Transverse colon (tissue), 4 donors: ENCODE results near the gene ERC2. TPM values are rescaled to one million over a fixed set of nuclear protein-coding genes. Genes with fewer than 3 reads are reported as not detected.

Source experiments
- DNase-seq: peaks from one replicate; pipeline ENCODE4 v3.0.0-alpha.2; 2019
- H3K27ac ChIP-seq, 4 donors: fragments of 200-600 bp; sonication (generic); 2 replicates each; pipeline ENCODE4 v1.5.1; 2016 to 2018; ENCODE audit warnings: inconsistent platforms in 4 of 4
- H3K27me3 ChIP-seq: fragments of 200-600 bp; sonication (generic); 2 replicates; pipeline ENCODE4 v1.5.1; 2017; ENCODE audit warnings: inconsistent platforms
- H3K36me3 ChIP-seq, 4 donors: fragments of 200-600 bp; sonication (generic); 2 replicates each; pipeline ENCODE4 v1.5.1; 2017 to 2019; ENCODE audit warnings: inconsistent platforms in 4 of 4
- H3K4me1 ChIP-seq, 4 donors: fragments of 200-600 bp; sonication (generic); 2 replicates each; pipeline ENCODE4 v1.5.1; 2017 to 2020; ENCODE audit warnings: inconsistent platforms in 4 of 4
- H3K4me3 ChIP-seq, 4 donors: fragments of 200-600 bp; sonication (generic); 1 replicate in 1 of 4; 2 replicates in 3 of 4; pipeline versions ENCODE4 v1.5.1 to v1.6.1; 2017 to 2019; ENCODE audit warnings: inconsistent platforms in 4 of 4
- H3K9me3 ChIP-seq, 2 donors: fragments of 200-600 bp; sonication (generic); 2 replicates each; pipeline ENCODE4 v1.5.1; 2017 to 2019; ENCODE audit warnings: inconsistent platforms in 2 of 2
- EP300 ChIP-seq: sonication (generic); formaldehyde crosslinking; IDR thresholded peaks from one replicate; pipeline ENCODE4 v1.6.1; 2017; ENCODE audit warnings: antibody characterized with exemption, low read depth
- POLR2A ChIP-seq: fragments of 450-650 bp; IDR thresholded peaks from one replicate; pipeline ENCODE4 v1.6.1; 2016; ENCODE audit warnings: antibody characterized with exemption, mild to moderate bottlenecking, moderate library complexity
- POLR2AphosphoS5 ChIP-seq, 3 donors: sonication (generic); formaldehyde crosslinking; IDR thresholded peaks; one replicate each; pipeline ENCODE4 v1.6.1; 2016; ENCODE audit warnings: antibody characterized with exemption in 3 of 3
- WGBS, 2 donors: methylation state at CpG; one replicate each; pipeline ENCODE4 v1.1.5; 2018; ENCODE audit warnings: low coverage in 1 of 2; 5-methylcytosine and 5-hydroxymethylcytosine counted together
- in situ Hi-C, 4 donors: fragments of 200-750 bp; cut with MboI; loops; one replicate each; pipeline versions ENCODE4 v1.15.0 to v1.15.1; 2017; ENCODE audit warnings: low sequenced_read_pairs in 3 of 4, low pct_ligation_motif_present in 1 of 4, low pct_unique_long_range_greater_than_20kb in 1 of 4
- intact Hi-C: fragments of 100-400 bp; cut with DNase I; formaldehyde crosslinking; loops from one replicate; pipeline ENCODE4 v1.15.1; 2023; ENCODE audit warnings: low total_unique reads
- total RNA-seq, 4 donors: library from RNA; depleted of rRNA; stranded (reverse); fragments of >200 nt; gene quantifications; one replicate each; pipeline ENCODE4 v1.1.0, GENCODE V29; 2016
- TF ChIP-seq, protein P1 (sequence below), 5 experiments: fragments of 200-600 bp in 3 of 5; fragments of 450-650 bp in 2 of 5; sonication (generic) in 3 of 5; IDR thresholded peaks; 1 replicate in 2 of 5; 2 replicates in 3 of 5; pipeline ENCODE4 v1.5.1; 2016 to 2017; ENCODE audit warnings: antibody characterized with exemption in 5 of 5, inconsistent platforms in 3 of 5, mild to moderate bottlenecking in 2 of 5, moderate library complexity in 1 of 5

ERC2 gene
- total RNA-seq, 4 donors from 2014 or later = 0.41 to 1.3 TPM; not detected in 2

DNA sequence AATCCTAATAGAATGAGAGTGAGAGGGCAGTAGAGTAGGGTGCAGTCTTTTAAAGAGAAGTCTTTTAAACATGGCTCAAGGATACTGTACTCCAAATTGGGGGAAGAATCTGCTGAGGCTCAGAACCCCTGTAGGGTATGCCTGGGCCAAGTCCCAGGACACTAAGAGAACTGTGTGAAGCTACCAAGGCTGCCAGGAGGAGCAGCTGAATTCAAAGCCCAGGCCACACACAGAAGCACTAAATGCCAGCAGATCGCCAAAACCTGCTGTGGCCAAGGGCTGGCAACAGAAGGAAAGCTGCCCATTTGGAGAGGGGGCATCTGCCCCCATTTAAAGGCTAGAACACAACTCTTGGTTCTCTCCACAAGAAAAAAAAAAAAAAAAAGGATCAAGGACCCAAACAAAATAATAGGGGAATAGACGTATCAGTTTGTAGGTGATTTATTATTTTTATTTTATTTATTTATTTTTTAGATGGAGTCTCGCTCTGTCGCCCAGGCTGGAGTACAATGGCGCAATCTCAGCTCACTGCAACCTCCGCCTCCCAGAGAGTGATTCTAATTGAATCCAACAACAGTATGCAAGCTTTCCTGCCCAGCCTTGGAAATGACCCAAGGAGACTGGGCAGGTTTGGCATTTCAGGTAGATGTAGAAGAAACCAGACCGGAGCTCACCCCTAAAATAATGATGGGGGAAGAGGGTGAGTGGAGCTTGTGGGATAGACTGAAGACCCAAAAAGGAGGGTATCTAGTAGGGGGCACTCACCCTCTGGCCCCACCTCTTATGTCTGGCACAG, 702.2 kb downstream of the ERC2 start:
- in situ Hi-C loops = no loop called here

DNA sequence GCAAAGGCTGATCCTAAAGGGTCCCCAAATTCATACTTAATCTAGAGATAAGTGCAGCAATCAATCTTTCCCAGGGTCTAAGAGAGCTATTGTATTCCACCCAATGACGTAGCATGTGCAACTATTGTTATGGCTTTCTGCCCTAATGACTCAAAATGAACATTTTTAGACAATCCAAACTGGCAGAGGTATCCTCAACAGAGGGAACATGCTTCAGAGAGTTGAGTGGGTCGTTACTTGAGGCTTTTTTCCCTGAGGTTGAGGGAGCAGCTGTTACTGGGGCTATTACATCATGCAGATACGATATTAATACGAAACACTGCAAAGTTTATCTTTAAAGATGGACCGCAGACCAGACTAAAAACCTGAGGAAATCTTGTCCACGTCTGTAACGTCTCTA, 702.9 kb downstream of the ERC2 start:
- no peak overlapping the region for H3K4me3 ChIP-seq
- in situ Hi-C loops (no loop called here), intact Hi-C loops (no loop called here)
- H3K9me3 ChIP-seq = no peaks in the 10 kb centered on the region
- DNase-seq = no peak
- 76 to 77% methylated on average over 7 of the region's 7 CpGs for WGBS, 2 donors
- H3K27ac ChIP-seq = no peak overlapping the region
- no peaks in the 10 kb centered on the region for H3K4me1 ChIP-seq
- H3K27me3 ChIP-seq = no peaks in the 10 kb centered on the region
- TF ChIP-seq POLR2A = no peak
- TF ChIP-seq, protein P1, sequence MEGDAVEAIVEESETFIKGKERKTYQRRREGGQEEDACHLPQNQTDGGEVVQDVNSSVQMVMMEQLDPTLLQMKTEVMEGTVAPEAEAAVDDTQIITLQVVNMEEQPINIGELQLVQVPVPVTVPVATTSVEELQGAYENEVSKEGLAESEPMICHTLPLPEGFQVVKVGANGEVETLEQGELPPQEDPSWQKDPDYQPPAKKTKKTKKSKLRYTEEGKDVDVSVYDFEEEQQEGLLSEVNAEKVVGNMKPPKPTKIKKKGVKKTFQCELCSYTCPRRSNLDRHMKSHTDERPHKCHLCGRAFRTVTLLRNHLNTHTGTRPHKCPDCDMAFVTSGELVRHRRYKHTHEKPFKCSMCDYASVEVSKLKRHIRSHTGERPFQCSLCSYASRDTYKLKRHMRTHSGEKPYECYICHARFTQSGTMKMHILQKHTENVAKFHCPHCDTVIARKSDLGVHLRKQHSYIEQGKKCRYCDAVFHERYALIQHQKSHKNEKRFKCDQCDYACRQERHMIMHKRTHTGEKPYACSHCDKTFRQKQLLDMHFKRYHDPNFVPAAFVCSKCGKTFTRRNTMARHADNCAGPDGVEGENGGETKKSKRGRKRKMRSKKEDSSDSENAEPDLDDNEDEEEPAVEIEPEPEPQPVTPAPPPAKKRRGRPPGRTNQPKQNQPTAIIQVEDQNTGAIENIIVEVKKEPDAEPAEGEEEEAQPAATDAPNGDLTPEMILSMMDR (IDR thresholded peaks at IDR 0.05) = no peak
- no peak for TF ChIP-seq EP300
- TF ChIP-seq POLR2AphosphoS5 (IDR thresholded peaks at IDR 0.05) = no peak
- no peaks in the 10 kb centered on the region for H3K36me3 ChIP-seq

More for the DNA sequence above, 702.2 kb downstream of the ERC2 start:
- TF ChIP-seq POLR2AphosphoS5 (IDR thresholded peaks at IDR 0.05) (no peak), POLR2A (no peak), EP300 (no peak)
- TF ChIP-seq, protein P1 (IDR thresholded peaks at IDR 0.05) = no peak
- intact Hi-C loops = no loop called here
- 83 to 94% methylated on average over 2 to 7 of the region's 7 CpGs for WGBS, 2 donors
- no peak for DNase-seq
- H3K9me3 ChIP-seq = no peaks in the 10 kb centered on the region
- H3K27ac ChIP-seq = no peak overlapping the region
- H3K4me1 ChIP-seq = no peaks in the 10 kb centered on the region
- H3K36me3 ChIP-seq = no peaks in the 10 kb centered on the region
- no peak overlapping the region for H3K4me3 ChIP-seq
- no peaks in the 10 kb centered on the region for H3K27me3 ChIP-seq

DNA sequence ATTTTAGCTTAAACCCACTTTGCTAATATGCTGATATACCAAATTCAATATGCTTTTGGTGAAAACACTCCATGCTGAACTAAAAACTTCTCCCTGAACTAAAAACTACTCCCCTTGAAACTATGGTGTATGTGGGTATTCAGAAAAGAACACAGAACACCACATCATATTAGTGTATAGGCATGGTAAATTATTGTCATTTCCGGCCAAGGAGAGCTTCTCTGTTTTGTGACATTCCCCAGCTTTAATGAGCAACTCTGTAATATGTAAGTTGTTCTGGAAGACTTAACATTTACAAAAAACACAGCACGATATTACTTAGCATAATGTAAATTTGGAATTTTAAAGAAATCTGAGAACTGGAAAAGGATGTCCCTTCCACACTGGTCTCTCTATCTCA, 711.3 kb downstream of the ERC2 start:
- Histone ChIP-seq H3K4me3 (no peak overlapping the region), H3K4me1 (no peaks in the 10 kb centered on the region), H3K27me3 (no peaks in the 10 kb centered on the region), H3K36me3 (no peaks in the 10 kb centered on the region), H3K27ac (no peak overlapping the region), H3K9me3 (no peaks in the 10 kb centered on the region)
- TF ChIP-seq POLR2A (no peak), EP300 (no peak), POLR2AphosphoS5 (IDR thresholded peaks at IDR 0.05) (no peak)
- TF ChIP-seq, protein P1 (IDR thresholded peaks at IDR 0.05) = no peak
- 82 to 100% methylated on average over 2 of the region's 2 CpGs for WGBS, 2 donors
- in situ Hi-C loops (no loop called here), intact Hi-C loops (no loop called here)
- DNase-seq = no peak

DNA sequence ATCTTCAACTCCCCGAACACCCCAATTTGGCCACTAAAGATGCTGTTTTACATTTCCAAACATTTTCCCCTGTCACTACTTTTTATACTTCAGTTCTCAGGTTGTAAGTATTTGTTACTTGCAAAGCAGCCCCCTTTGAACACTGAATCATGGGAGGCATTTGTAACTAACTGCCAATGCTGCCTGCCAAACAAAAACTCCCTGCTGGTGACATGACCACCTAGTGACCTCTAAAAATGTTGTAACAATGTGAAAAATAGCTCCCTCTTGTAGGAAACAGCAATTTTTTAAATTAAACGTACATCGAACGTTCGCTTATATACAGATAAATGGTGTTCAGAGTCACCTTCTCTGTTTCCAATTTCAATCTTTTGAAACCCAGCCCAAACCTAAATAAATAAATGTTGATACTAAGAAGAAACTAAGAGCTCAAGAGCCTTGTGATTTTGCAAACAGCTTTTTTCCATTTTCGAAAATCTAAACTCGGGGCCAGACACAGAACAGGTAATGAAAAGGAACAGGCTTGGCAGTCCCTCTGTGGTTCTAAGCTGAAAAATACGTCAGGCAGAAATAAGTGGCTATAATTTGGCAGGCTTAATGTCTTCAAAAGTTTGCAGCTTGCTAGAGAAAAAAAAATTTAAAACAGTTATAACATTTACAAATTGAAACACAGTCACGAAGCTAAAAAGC, 712.6 kb downstream of the ERC2 start:
- H3K9me3 ChIP-seq = no peaks in the 10 kb centered on the region
- DNase-seq = no peak
- H3K4me1 ChIP-seq = no peaks in the 10 kb centered on the region
- no peaks in the 10 kb centered on the region for H3K36me3 ChIP-seq
- WGBS, 2 donors = 64 to 66% methylated on average over 9 of the region's 9 CpGs
- TF ChIP-seq POLR2AphosphoS5 (IDR thresholded peaks at IDR 0.05) (no peak), EP300 (no peak), POLR2A (no peak)
- TF ChIP-seq, protein P1 (IDR thresholded peaks at IDR 0.05) = no peak
- H3K27me3 ChIP-seq = no peaks in the 10 kb centered on the region
- intact Hi-C loops (no loop called here), in situ Hi-C loops (no loop called here)
- H3K27ac ChIP-seq = no peak overlapping the region
- no peak overlapping the region for H3K4me3 ChIP-seq
